MM.1S (cell line): ENCODE data around the gene NLRP3.
"Not testable (repeated sequence)": the region's sequence is repeated elsewhere in the genome, so short reads cannot be mapped to it uniquely, and the experiment has no call there.

Experiments
- DNase-seq: peaks from one replicate; pipeline ENCODE4 v3.0.0-alpha.2; 2015
- H2AFZ ChIP-seq: fragments of 300-600 bp; sonication (generic); 2 replicates; pipeline ENCODE4 v1.6.0; 2016; ENCODE audit warnings: antibody characterized with exemption, low read length
- H3F3A ChIP-seq: fragments of 300-600 bp; sonication (generic); 2 replicates; pipeline ENCODE4 v1.6.1; 2016; ENCODE audit warnings: mild to moderate bottlenecking, antibody characterized with exemption, low read length, moderate library complexity, mixed read lengths; ENCODE audit not compliant: insufficient read depth
- H3K27ac ChIP-seq: fragments of 300-600 bp; sonication (generic); 2 replicates; pipeline ENCODE4 v1.5.1; 2016; ENCODE audit warnings: mild to moderate bottlenecking, low read length
- H3K27me3 ChIP-seq: fragments of 300-600 bp; sonication (generic); replicated peaks from 2 replicates; pipeline ENCODE4 v1.6.0; 2016; ENCODE audit warnings: low read length; ENCODE audit not compliant: insufficient read depth
- H3K36me3 ChIP-seq: fragments of 300-600 bp; sonication (generic); replicated peaks from 2 replicates; pipeline ENCODE4 v1.6.1; 2016; ENCODE audit warnings: mild to moderate bottlenecking, low read length, mixed read lengths; ENCODE audit not compliant: insufficient read depth
- H3K4me1 ChIP-seq: fragments of 300-600 bp; sonication (generic); 2 replicates; pipeline ENCODE4 v1.6.1; 2016; ENCODE audit warnings: low read length, mixed read lengths
- H3K4me2 ChIP-seq: fragments of 300-600 bp; sonication (generic); 2 replicates; pipeline ENCODE4 v1.6.0; 2016; ENCODE audit warnings: low read depth, low read length
- H3K4me3 ChIP-seq: fragments of 300-600 bp; sonication (generic); 2 replicates; pipeline ENCODE4 v1.5.1; 2016; ENCODE audit warnings: low read length, mixed read lengths
- H3K79me2 ChIP-seq: fragments of 300-600 bp; sonication (generic); 2 replicates; pipeline ENCODE4 v1.6.1; 2016; ENCODE audit warnings: mixed run types, low read length, mixed read lengths
- H3K9ac ChIP-seq: fragments of 300-600 bp; sonication (generic); 2 replicates; pipeline ENCODE4 v1.6.1; 2016; ENCODE audit warnings: low read length, mixed read lengths
- H3K9me2 ChIP-seq: fragments of 300-600 bp; sonication (generic); replicated peaks from 2 replicates; pipeline ENCODE4 v1.6.1; 2016; ENCODE audit warnings: mild to moderate bottlenecking, low read length, mixed read lengths; ENCODE audit not compliant: insufficient read depth
- H3K9me3 ChIP-seq: fragments of 300-600 bp; sonication (generic); replicated peaks from 2 replicates; pipeline ENCODE4 v1.6.1; 2016; ENCODE audit warnings: mild to moderate bottlenecking, low read length, mixed read lengths; ENCODE audit not compliant: insufficient read depth
- H4K20me1 ChIP-seq: fragments of 300-600 bp; sonication (generic); 2 replicates; pipeline ENCODE4 v1.6.1; 2016; ENCODE audit warnings: mild to moderate bottlenecking, low read length, moderate library complexity, mixed read lengths; ENCODE audit not compliant: insufficient read depth
- EZH2 ChIP-seq: fragments of 300-600 bp; sonication (generic); optimal IDR thresholded peaks from 2 replicates; pipeline ENCODE3; 2017; ENCODE audit warnings: low read depth, mild to moderate bottlenecking, antibody characterized with exemption, low read length, mixed read lengths
- EZH2phosphoT487 ChIP-seq: fragments of 300-600 bp; sonication (generic); IDR thresholded peaks from 2 replicates; pipeline ENCODE4 v1.6.1; 2018; ENCODE audit warnings: antibody characterized with exemption, low read length
- TF ChIP-seq, protein P1 (sequence below): fragments of 300-600 bp; sonication (generic); IDR thresholded peaks from 2 replicates; pipeline ENCODE4 v1.5.1; 2016; ENCODE audit warnings: antibody characterized with exemption, low read length, mixed read lengths

NLRP3 gene

DNA sequence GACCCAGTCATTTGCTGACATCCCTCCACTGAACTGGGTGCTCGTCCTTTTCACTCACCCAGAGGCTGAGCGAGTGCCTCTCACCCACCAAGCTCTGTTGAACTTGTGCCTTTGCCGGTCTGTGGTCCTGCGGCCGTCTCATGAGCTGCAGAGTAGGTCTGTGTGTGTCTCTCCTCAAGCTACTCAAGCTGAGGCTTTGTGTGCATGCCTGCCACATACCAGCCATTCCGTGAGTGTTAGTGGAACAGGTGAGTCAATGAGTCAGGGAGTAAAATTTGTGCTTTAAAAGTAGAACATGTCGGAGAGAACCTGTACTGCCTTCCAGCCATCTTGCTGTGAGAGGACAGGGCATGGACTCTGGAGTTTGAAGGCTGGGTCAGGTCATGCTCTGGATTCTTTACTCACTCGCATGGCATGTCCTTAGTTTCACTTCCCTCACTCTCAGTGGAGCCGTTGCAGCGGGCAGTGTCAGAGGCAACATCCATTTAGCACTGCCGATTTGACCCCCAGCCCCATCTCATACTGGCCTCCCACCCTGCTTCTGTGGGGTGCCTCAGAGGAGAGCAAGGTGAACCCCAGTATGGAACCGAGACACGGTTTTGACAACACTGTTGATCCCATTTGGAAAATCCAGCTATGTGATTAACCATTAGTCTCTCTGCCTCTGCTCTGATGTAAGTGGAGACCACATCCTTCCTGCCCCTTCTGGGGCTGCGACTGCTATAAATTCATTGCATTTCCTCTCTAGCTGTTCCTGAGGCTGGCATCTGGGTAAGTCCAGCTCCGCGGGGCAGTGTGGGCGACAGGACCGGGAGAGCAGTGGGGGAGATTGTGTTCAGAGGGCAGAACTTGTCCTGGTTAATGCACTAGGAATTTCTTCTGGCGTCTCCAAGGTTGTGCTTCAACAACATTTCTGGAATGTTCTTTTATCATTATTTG lies at the start of gene NLRP3:
NLRP3 (plus strand) TSS at position 751 of the 939 bp plus-strand sequence. CDS start 2,628 bp downstream, outside the sequence.
- Histone ChIP-seq H3K27ac (no peak within 1 kb of the TSS), H3K36me3 (no peaks in the 10 kb centered on the region), H3F3A (no peaks in the 10 kb centered on the region), H3K4me2 (no peak within 1 kb of the TSS), H3K9me2 (no peaks in the 10 kb centered on the region), H3K9ac (no peak within 1 kb of the TSS), H3K79me2 (no peaks in the 10 kb centered on the region), H3K4me3 (no peak within 1 kb of the TSS), H2AFZ (no peak within 1 kb of the TSS), H4K20me1 (no peaks in the 10 kb centered on the region), H3K4me1 (no peaks in the 10 kb centered on the region), H3K9me3 (no peaks in the 10 kb centered on the region), H3K27me3 (peaks cover 30% of the 10 kb centered on the region)
- no peak for DNase-seq
- no peak for TF ChIP-seq EZH2
- TF ChIP-seq, protein P1, sequence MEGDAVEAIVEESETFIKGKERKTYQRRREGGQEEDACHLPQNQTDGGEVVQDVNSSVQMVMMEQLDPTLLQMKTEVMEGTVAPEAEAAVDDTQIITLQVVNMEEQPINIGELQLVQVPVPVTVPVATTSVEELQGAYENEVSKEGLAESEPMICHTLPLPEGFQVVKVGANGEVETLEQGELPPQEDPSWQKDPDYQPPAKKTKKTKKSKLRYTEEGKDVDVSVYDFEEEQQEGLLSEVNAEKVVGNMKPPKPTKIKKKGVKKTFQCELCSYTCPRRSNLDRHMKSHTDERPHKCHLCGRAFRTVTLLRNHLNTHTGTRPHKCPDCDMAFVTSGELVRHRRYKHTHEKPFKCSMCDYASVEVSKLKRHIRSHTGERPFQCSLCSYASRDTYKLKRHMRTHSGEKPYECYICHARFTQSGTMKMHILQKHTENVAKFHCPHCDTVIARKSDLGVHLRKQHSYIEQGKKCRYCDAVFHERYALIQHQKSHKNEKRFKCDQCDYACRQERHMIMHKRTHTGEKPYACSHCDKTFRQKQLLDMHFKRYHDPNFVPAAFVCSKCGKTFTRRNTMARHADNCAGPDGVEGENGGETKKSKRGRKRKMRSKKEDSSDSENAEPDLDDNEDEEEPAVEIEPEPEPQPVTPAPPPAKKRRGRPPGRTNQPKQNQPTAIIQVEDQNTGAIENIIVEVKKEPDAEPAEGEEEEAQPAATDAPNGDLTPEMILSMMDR, result no peak
- no peak for TF ChIP-seq EZH2phosphoT487

DNA sequence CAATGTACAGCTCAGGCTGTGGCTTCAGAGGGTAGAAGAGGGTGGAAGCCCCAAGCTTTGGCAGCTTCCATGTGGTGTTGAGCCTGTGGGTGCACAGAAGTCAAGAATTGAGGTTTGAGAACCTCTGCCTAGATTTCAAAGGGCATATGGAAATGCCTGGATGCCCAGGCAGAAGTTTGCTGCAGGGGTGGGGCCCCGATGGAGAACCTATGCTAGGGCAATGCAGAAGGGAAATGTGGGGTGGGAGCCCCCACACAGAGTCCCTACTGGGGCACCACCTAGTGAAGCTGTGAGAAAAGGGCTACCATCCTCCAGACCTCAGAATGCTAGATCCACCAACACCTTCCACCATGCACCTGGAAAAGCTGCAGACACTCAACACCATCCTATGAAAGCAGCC lies 49.6 kb upstream of the NLRP3 start:
- not testable (repeated sequence) for H3K4me1 ChIP-seq, H3F3A ChIP-seq, H3K36me3 ChIP-seq, H3K4me3 ChIP-seq, DNase-seq, H3K27me3 ChIP-seq, H3K79me2 ChIP-seq, H3K27ac ChIP-seq, H3K9me3 ChIP-seq, H3K9ac ChIP-seq, H3K4me2 ChIP-seq, H4K20me1 ChIP-seq, H2AFZ ChIP-seq, H3K9me2 ChIP-seq

DNA sequence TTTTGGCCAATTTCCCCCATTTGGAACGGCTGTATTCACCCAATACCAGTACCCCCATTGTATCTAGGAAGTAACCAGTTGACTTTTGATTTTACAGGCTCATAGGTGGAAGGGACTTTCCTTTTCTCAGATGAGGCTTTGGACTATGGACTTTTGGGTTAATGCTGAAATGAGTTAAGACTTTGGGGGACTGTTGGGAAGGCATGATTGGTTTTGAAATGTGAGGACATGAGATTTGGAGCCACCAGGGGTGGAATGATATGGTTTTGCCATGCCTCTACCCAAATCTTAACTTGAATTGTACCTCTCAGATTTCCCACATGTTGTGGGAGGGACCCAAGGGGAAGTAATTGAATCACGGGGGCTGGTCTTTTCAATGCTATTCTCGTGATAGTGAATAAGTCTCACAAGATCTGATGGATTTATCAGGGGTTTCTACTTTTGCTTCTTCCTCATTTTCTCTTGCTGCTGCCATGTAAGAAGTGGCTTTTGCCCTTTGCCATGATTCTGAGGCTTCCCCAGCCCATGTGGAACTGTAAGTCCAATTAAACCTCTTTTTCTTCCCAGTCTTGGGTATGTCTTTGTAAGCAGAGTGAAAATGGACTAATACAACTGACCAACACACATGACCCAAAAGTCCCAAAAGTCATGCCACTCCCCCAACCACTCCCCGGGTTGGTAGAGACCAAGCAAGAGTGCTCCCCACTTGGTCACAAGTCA lies 48.9 kb upstream of the NLRP3 start:
- Histone ChIP-seq H3K4me1 (no peaks in the 10 kb centered on the region), H3K79me2 (no peaks in the 10 kb centered on the region), H3F3A (no peaks in the 10 kb centered on the region), H3K9me3 (no peaks in the 10 kb centered on the region), H4K20me1 (no peaks in the 10 kb centered on the region), H3K4me3 (no peak overlapping the region), H3K9me2 (no peaks in the 10 kb centered on the region), H3K9ac (no peak overlapping the region), H2AFZ (no peak overlapping the region), H3K27ac (no peak overlapping the region), H3K27me3 (no peaks in the 10 kb centered on the region), H3K4me2 (no peak overlapping the region), H3K36me3 (no peaks in the 10 kb centered on the region)
- TF ChIP-seq, protein P1, result no peak
- TF ChIP-seq EZH2, result no peak
- TF ChIP-seq EZH2phosphoT487, result no peak
- no peak for DNase-seq
